GM21576 (cell line): Measurements from ENCODE around the gene ACSL1.

Experiments used
- ATAC-seq: cut with Tn5 transposase; IDR thresholded peaks from one replicate; pipeline ENCODE4 v1.9.1; 2021; ENCODE audit warnings: mild to moderate bottlenecking, moderate library complexity; ENCODE audit not compliant: unreplicated experiment

ACSL1 gene

DNA sequence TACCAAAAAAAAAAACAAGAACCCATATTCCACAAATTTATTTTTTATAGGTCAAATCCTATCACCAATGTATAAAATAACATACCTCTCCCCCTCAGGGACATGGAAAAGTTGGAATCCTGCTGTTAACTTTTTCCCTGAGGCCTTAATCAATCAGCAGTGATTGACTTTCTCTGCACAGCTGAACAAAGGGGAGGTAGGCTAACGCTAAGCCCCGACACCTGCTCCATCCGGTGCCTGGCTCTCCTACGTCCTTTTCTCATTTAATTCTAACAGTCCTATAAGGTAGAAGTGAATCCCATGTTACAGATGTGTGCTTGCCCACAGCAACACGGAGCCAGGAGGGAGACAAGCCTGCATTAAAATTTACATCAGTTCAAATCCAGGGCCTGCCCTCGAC, 94.7 kb downstream of the ACSL1 start:
- no peak for ATAC-seq

DNA sequence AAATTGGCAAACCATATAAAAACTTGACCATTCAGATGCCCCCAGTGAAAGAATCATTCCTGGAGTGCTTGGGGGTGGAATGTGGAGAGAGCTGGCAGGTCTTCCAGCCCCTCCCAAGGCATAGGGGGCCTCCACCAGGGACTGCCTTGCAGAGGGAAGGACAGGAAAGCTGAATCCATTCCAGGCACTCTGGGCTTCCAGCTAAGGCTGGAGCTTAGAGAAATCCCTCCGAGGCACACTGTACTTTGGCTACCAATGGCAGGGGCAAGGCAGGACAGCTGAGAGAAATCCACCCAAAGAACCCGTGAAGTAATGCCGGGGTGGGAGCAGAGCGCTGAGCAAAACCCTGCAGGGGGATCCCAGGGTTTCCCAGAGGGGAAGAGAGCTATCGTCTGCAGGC, 95.8 kb downstream of the ACSL1 start:
- no peak for ATAC-seq

DNA sequence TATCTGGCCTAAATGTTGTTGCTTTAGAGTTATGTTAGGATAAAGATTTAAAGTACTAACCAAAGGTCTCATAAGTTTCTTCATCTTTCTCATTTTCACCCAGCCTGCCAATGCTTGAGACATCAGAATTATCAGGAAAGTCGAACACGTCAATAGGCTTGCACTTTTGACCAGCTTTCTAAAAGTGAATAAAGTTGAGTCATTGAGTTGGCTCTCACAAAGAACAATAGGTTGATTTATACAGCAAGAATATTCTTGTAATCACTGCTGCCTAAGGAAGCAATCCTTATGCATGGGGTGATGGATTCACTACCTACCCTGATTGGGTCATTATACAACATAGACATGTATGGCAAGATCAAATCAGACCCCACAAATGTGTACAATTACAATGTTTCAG, 96.9 kb downstream of the ACSL1 start:
- no peak for ATAC-seq

DNA sequence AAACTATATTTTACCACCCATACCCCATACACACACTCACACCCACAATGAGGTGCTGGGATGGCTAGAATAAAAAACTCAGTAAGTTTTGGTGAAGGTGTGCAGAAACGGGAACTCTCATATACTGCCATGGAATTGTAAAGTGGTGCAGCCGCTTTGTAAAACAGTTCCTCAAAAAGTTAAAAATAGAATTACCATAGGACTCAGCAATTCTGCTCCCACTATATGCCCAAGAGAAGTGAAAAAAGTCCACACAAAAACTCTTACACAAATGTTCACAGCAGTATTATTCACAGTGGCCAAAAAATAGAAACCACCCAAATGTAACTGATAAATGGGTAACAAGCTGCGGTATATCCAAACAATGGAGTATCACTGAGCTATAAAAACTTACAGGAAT, 98.3 kb downstream of the ACSL1 start:
- no peak for ATAC-seq

- ATAC-seq, result no peak
Measured at GRCh38 chr4:184722798-184723197, 103.0 kb downstream of the ACSL1 start.

GRCh38 chr4:184721254-184721653, 104.5 kb downstream of the ACSL1 start:
- no peak for ATAC-seq

DNA sequence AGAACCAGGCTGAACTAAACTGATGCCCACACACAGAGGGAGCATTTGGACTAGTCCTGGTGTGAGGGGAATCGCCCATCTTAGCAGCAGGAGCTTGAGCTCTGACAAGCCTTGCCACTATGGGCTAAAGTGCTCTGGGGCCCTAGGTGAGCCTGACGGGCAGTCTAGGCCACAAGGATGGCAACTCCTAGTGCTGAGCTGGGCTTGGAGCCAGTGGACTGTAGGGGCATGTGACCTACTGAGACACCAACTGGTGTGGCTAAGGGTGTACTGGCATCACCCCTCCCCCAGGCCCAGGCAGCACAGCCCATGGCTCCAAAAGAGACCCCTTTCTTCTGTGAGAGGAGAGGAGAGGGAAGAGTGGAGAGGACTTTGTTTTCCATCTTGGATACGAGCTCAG, 106.4 kb downstream of the ACSL1 start:
- ATAC-seq, result no peak

- no peak for ATAC-seq
Measured at GRCh38 chr4:184715526-184715925, 110.2 kb downstream of the ACSL1 start.

GRCh38 chr4:184713887-184714286, 111.9 kb downstream of the ACSL1 start:
- no peak for ATAC-seq

- no peak for ATAC-seq
Measured at GRCh38 chr4:184712322-184712721, 113.4 kb downstream of the ACSL1 start.

- ATAC-seq, result no peak
Measured at GRCh38 chr4:184706453-184706852, 119.3 kb downstream of the ACSL1 start.

- no peak for ATAC-seq
Measured at GRCh38 chr4:184705692-184706091, 120.1 kb downstream of the ACSL1 start.
